ENCODE data around the gene ANXA5.
A peak's percentile ranks its signal among the peaks of the same experiment; 100 is the strongest.
"Not testable (repeated sequence)": the region's sequence is repeated elsewhere in the genome, so short reads cannot be mapped to it uniquely, and the experiment has no call there.

Gene ANXA5

DNA sequence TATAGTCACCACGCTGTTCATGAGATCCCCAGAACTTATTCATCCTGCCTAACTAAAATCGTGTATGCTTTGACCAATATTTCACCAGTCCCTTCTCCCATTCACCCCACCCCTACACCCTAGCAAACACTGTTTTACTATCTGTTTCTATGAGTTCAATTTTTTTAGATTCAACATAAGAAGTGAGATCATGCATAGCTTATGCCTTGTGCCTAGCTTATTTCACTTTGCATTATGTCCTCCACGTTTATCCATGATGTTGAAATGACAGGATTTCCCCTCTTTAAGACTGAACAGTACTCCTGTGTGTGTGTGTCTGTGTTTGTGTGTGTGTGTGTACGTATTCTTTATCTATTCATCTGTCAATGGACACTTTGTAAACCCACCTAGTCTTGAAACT lies 16.8 kb downstream of the ANXA5 start:
- DNase-seq: no peak

DNA sequence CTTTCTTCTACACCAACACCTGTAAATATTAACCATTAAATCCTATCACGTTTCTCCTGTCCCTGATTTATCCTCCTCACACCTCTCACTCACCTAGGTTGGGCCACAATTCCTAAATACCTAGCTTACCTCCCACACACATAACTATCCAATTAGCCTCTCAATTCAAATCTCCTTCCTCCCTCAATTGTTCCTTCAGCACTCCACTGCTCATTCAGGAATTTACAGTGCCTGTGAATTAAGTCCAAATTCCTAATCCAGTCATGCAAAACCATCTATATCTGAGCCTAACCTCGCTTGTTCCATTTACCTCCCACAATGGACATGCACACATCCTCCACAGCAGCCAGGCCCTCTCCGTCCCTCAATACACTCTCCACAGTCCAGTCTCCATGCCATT lies 17.5 kb downstream of the ANXA5 start:
- DNase-seq: no peak

GRCh38 chr4:121677524-121677923 lies 19.3 kb downstream of the ANXA5 start:
- DNase-seq: no peak

DNA sequence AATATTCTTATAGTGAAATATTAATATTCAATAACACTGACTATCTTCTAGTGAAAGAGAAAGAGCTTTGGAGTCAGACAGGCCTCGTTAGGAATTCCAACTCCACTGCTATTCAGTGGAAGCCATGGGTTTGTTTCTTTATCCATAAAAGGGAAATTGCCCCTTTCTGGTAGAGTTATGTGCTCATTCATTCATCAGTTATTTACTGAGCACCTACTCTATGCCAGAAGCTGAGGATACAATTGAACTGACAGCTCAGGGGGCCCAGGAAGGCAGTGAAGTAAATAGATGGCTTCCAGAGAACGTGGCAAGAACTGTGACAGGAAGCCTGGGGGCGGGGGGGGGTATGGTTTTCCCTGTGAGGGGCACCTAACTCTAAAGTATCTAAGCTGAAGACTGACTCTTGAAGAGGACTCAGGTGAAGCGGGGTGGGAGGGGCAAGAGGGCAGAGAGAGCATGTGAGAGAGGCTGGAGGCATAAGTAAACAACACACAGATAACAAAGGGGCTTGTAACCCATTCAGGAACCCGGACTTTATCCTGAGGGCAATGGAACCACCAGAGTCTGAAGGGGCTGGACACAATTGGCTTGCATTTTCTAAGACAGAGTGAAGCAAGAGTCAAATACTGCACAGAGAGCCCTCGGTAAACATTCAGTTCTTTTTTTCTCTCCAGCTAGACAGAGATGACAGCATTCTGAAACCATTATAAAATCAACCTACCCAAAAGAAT lies 20.3 kb downstream of the ANXA5 start:
- no peak for DNase-seq

GRCh38 chr4:121675715-121676114 lies 21.1 kb downstream of the ANXA5 start:
- DNase-seq: no peak

GRCh38 chr4:121674696-121675095 lies 22.1 kb downstream of the ANXA5 start:
- DNase-seq: no peak

GRCh38 chr4:121674191-121674590 lies 22.6 kb downstream of the ANXA5 start:
- DNase-seq: no peak

GRCh38 chr4:121669163-121669550 lies 27.6 kb downstream of the ANXA5 start:
- DNase-seq: no peak

- DNase-seq: peak in 1 of 56 donors; percentile 19
Observed at GRCh38 chr4:121668368-121669162, 28.2 kb downstream of the ANXA5 start.

DNA sequence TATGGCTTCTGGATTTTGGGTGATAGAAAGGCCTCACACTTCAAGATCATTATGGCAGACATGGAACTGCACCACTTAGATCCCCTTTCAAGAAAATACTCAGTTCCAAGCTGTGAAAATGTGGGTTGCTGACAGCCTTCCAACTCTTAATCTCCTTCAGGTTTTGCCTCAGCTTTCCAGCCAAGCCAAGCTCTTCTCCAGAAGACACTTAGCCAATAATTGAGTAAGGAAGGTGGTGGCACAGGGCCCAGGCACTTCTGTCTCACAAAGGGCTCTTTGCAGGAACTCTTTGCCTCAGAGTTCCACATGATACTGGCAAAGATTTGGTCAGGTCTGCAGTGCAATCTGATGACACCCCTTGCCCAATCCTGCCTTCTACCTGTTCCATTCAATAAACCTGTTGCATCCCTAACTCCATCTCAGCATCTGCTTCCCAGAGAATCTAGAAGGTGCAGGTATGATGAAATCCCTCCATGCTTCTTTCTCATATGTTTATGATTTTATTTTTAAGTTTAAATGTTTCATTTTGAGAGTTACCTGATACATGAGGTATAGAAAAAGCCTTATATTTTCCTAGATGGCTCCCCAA lies 30.6 kb downstream of the ANXA5 start:
- DNase-seq: peak in 1 of 56 donors; percentile 5

DNA sequence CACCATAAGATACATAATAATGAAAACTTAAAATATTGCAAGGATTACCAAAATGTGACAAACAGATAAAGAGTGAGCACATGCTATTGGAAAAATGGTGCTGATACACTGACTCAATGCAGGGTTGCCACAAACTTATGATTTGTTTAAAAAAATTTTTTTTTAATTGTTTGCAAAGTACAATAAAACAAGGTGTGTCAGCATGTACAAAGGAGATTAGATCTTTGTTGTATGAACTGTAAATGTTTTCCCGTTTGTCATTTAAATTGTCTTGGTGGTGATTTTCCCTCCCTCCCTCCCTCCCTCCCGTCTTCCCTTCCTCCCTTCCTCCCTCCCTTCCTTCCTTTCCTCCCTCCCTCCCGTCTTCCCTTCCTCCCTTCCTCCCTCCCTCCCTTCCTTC lies 31.4 kb downstream of the ANXA5 start:
- no peak for DNase-seq

DNA sequence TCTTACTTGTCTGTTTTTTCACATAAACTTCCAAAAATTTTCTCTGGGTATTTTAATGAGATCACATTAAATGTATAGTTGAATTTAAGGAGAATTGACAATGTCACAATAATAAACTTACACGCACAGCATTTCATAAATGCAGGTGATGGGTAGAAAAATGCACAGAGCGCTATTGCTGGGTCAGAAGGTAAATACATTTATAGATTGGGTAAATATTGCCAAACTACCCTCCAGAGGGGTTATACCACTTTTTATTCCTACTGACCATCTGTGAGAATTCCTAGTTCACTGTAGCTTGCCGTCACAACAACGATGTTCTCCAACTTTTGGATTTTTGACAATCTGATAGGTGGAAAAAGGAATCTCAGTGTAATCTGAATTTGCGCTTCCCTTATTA lies 34.6 kb downstream of the ANXA5 start:
- no peak for DNase-seq

GRCh38 chr4:121660175-121660933 lies 36.4 kb downstream of the ANXA5 start:
- not testable (repeated sequence) for DNase-seq

DNA sequence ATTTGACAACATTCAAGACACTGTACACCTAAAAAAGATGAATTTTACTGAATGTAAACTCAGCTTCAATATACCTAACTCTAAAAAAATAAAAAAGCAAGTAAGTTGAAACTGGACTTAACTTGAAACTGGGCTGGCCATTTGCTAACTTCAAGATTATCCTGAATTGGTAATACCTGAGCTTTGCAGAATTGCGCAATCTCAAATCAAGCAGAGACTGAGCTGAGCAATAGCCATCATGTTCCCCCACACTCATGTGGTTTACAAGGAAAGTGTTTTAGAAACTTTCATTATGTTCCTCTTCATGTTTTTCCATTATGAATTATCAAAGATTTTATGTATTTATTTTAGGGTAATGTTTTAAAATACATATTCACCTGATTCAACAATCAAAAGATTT lies 38.7 kb downstream of the ANXA5 start:
- no peak for DNase-seq

- DNase-seq: peak in 35 of 56 donors; percentile 0 to 59 (median 9)
Observed at GRCh38 chr4:121656269-121656641, 40.5 kb downstream of the ANXA5 start.

- no peak for DNase-seq
Observed at GRCh38 chr4:121655320-121656268, 41.2 kb downstream of the ANXA5 start.

GRCh38 chr4:121654738-121655137 lies 42.0 kb downstream of the ANXA5 start:
- DNase-seq: no peak

- DNase-seq: no peak
Observed at GRCh38 chr4:121653986-121654385, 42.8 kb downstream of the ANXA5 start.

GRCh38 chr4:121653214-121653613 lies 43.6 kb downstream of the ANXA5 start:
- no peak for DNase-seq

DNA sequence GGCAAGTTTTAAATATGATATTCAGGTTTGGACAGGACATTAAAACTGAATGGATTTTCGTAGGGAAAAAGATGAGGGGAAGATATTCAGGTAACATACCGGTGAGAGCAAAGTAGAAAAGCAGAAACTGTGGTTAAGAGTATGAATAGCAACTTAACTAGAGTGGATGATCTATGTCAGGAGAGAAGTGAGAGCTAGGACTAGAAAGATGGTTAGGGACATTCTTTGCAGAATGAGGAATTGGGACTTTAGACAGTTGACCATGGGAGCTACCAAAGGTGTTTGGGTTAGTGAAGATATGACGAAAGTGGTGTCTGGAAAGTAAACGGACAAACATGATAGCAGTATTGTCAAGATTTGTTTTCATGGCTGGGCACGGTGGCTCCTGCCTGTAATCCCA lies 45.2 kb downstream of the ANXA5 start:
- no peak for DNase-seq

GRCh38 chr4:121650741-121651140 lies 46.0 kb downstream of the ANXA5 start:
- DNase-seq: no peak
